Measurements from ENCODE around the gene FGF8. TPM values are rescaled to one million over a fixed set of nuclear protein-coding genes. Genes with fewer than 3 reads are reported as not detected.
A peak's percentile ranks its signal among the peaks of the same experiment; 100 is the strongest.

FGF8 gene
- total and polyA plus RNA-seq, 5 donors: not detected

DNA sequence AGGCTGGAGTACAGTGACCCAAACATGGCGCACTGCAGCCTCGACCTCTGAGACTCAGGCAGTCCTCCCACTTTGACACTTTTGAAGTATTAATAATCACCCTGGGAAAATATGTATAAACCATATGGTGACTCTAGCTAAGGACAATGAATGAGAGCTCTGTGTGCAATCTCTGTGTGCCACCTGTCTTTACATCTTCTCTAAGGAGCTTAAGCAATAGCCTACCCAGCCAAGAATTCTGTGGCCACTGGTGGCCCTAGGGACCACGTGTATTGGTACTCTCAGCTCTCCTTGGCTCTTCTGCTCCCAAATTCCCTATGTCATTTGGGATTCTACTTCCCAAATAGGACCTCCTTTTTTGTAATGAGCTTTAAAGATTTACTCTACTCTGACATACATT lies 23.7 kb downstream of the FGF8 start:
- 77% methylated on average over 3 of the region's 3 CpGs for WGBS
- Histone ChIP-seq H3K4me1 (ENCODE audit: control insufficient read depth, insufficient read depth, low read length) (no peaks in the 10 kb centered on the region), H3K27ac (ENCODE audit: low read length) (no peak overlapping the region), H3K27me3 (ENCODE audit: control insufficient read depth, insufficient read depth) (no peaks in the 10 kb centered on the region), H3K4me3 (ENCODE audit: low read length) (no peak overlapping the region), H3K9me3 (ENCODE audit: control insufficient read depth, low read length) (no peaks in the 10 kb centered on the region)
- intact Hi-C loops (cut with DNase I): no loop called here
- DNase-seq (no peak), ATAC-seq (no peak)

DNA sequence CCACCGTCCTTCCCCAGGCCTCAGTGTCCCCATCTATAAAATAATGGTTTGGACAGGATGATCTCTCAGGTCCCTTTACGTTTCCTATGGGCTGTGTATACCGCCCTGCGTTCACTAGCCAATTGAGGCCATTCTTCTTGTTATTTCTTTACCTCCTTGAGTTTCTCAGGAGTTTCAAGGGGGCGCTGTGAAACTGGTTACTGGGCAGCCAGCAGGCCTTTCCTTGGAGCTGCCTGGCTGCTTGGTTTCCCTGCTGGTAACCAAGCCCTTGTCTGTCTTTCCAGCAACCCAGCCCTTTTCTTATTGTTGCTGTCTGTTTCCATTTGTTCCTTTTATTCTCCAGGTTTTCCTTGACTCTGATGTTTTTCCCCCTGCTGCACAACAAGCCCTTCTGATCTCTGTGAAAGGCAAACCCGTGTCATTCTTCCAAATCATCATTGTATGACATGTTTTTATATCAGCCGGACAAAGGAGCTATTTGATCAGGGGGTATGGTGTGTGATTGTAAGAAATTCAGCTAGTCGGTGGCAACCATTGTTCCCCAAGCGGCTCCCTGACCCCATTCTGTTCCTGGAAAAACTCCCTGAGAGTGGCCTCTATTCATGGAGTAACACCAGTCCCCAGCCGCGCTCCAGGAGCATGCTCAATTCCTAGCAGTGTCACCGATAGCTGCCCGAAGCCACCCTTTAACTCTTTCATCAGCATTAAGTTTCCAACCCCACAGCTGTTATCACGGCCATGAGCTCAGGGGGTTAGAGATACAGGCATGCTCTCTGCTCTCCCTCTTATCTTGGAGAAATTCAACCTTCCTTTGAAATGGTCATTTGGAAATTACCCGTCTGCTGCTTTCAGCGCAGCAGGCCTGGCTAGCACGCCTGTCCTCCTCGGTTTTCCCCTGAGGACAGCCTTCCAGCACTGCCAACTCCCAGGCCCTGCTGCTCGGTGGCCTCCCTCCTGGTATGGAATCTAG lies 26.6 kb downstream of the FGF8 start:
- no peak for DNase-seq
- ATAC-seq: peak in 1 of 2 donors; percentile 14
- no peak overlapping the region for H3K4me3 ChIP-seq (ENCODE audit: low read length)
- no peaks in the 10 kb centered on the region for H3K27me3 ChIP-seq (ENCODE audit: control insufficient read depth, insufficient read depth)
- 56% methylated on average over 19 of the region's 19 CpGs for WGBS
- intact Hi-C loops (cut with DNase I): no loop called here
- no peaks in the 10 kb centered on the region for H3K4me1 ChIP-seq (ENCODE audit: control insufficient read depth, insufficient read depth, low read length)
- H3K27ac ChIP-seq (ENCODE audit: low read length): no peak overlapping the region
- no peaks in the 10 kb centered on the region for H3K9me3 ChIP-seq (ENCODE audit: control insufficient read depth, low read length)

DNA sequence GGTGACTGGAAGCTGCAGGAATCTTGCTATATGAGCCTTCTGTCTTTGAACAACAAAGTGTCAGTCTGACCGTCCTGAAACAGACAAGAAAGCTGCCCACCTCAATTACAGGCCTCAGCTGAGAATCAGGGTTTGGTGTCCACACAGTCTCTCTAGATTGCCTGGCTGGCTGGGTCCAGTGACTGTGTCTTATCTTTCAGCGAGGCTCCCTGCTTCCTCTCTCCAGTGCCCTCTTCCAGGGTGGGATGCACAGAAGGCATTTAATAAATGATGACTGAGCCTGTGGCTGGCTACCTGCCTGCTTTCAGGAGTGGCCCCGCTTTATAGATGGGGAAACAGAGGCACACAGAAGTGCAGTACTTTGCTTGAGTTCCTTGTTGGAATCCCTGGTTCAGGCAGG lies 27.4 kb downstream of the FGF8 start:
- 69% methylated on average over 3 of the region's 3 CpGs for WGBS
- no peaks in the 10 kb centered on the region for H3K4me1 ChIP-seq (ENCODE audit: control insufficient read depth, insufficient read depth, low read length)
- intact Hi-C loops (cut with DNase I): no loop called here

DNA sequence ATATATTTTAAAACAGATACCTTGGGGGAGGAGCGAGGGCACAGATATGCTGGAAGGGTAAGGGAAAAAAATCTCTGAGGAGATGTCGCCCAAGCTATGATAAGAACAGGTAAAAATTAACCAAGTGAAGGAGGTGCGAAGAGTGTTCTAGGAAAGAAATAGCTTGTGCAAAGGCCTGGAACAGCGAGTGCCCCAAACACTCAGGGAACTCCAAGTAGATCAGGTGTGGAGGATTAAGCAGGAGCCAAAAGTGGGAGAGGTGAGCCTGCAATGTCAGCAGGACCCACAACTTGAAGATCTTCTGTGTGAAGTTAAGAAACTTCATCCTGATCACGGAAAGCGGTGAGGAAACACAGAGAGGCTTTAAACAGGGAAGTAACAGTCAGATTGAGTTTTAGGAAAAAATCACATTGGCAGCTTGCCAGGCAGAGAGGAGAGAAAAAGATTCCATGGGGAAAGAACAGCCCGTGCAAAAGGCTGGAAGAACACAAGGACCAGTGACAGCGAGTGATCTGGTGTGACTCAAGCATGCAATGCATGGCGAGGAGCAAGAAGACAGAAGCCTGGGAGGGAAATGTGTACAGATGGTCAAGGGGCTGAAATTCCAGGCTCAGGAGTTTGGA lies 30.7 kb downstream of the FGF8 start:
- 62% methylated on average over 9 of the region's 9 CpGs for WGBS
- ATAC-seq (no peak), DNase-seq (no peak)
- Histone ChIP-seq H3K4me3 (ENCODE audit: low read length) (no peak overlapping the region), H3K9me3 (ENCODE audit: control insufficient read depth, low read length) (no peaks in the 10 kb centered on the region), H3K27ac (ENCODE audit: low read length) (no peak overlapping the region), H3K4me1 (ENCODE audit: control insufficient read depth, insufficient read depth, low read length) (no peaks in the 10 kb centered on the region), H3K27me3 (ENCODE audit: control insufficient read depth, insufficient read depth) (no peaks in the 10 kb centered on the region)
- intact Hi-C loops (cut with DNase I): no loop called here

More for the DNA sequence above, 27.4 kb downstream of the FGF8 start:
- no peak for DNase-seq
- no peaks in the 10 kb centered on the region for H3K27me3 ChIP-seq (ENCODE audit: control insufficient read depth, insufficient read depth)
- H3K9me3 ChIP-seq (ENCODE audit: control insufficient read depth, low read length): no peaks in the 10 kb centered on the region
- no peak overlapping the region for H3K4me3 ChIP-seq (ENCODE audit: low read length)
- ATAC-seq: no peak
- no peak overlapping the region for H3K27ac ChIP-seq (ENCODE audit: low read length)

DNA sequence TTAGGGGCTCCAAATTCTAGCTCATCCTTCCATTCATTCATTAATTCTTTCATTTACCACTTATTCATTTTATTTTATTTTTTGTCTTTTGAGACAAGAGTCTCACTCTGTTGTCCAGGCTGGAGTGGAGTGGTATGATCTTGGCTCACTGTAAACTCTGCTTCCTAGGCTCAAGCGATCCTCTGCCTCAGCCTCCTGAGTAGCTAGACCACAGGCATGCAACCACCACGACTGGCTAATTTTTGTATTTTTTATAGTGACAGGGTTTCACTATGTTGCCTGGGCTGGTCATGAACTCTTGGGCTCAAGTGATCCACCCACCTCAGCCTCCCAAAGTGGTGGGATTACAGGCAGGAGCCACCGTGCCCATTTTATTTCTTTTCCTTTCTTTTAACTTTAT lies 31.6 kb downstream of the FGF8 start:
- Histone ChIP-seq H3K27ac (ENCODE audit: low read length) (no peak overlapping the region), H3K27me3 (ENCODE audit: control insufficient read depth, insufficient read depth) (no peaks in the 10 kb centered on the region), H3K9me3 (ENCODE audit: control insufficient read depth, low read length) (no peaks in the 10 kb centered on the region), H3K4me1 (ENCODE audit: control insufficient read depth, insufficient read depth, low read length) (no peaks in the 10 kb centered on the region), H3K4me3 (ENCODE audit: low read length) (no peak overlapping the region)
- intact Hi-C loops (cut with DNase I): no loop called here
- ATAC-seq (no peak), DNase-seq (no peak)
- 78% methylated on average over 3 of the region's 3 CpGs for WGBS

DNA sequence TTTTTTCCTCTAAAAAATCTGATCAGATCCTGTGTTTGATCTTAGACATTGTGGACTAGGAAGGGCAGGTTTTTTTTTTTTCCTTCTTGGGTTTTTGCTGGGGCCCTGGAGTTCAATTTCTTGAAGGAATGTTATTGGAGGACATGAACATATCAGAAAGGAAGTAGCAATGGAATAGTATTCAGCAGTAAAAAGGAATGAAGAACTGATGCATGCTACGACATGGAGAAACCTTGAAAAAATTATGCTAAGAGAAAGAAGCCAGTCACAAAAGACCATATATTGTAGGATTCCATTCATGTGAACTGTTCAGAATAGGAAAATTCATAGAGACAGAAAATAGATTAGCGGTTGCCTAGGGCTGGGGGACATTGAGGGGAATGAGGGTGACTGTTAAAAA lies 34.0 kb downstream of the FGF8 start:
- Histone ChIP-seq H3K4me3 (ENCODE audit: low read length) (no peak overlapping the region), H3K4me1 (ENCODE audit: control insufficient read depth, insufficient read depth, low read length) (no peaks in the 10 kb centered on the region), H3K27ac (ENCODE audit: low read length) (no peak overlapping the region), H3K27me3 (ENCODE audit: control insufficient read depth, insufficient read depth) (no peaks in the 10 kb centered on the region), H3K9me3 (ENCODE audit: control insufficient read depth, low read length) (no peaks in the 10 kb centered on the region)
- ATAC-seq (no peak), DNase-seq (no peak)
- intact Hi-C loops (cut with DNase I): no loop called here
- WGBS: 47% methylated on average over 2 of the region's 2 CpGs

DNA sequence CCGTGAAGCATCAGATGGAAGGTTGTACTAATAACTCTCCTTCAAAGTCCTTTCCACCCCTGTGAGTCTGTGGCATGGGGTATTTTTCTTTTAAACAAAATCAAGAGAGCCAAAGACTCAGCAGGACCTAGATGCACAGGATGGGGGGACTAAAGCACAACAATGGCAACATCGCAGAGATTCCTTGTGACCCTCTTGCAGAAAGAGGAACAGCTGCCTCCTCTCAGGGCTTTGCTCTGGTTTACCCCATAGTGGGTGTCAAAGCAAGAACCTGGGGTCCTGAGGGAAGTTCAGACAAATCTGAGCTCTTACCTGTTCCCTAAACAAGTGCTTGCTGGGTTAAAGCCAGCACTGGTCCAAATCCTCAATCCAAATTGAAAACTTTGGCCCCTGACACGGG lies 39.2 kb downstream of the FGF8 start:
- intact Hi-C loops (cut with DNase I): no loop called here
- H3K9me3 ChIP-seq (ENCODE audit: control insufficient read depth, low read length): no peaks in the 10 kb centered on the region
- no peaks in the 10 kb centered on the region for H3K4me1 ChIP-seq (ENCODE audit: control insufficient read depth, insufficient read depth, low read length)
- 78% methylated on average over 3 of the region's 3 CpGs for WGBS
- ATAC-seq: no peak
- no peak for DNase-seq
- H3K27ac ChIP-seq (ENCODE audit: low read length): no peak overlapping the region
- no peak overlapping the region for H3K4me3 ChIP-seq (ENCODE audit: low read length)
- H3K27me3 ChIP-seq (ENCODE audit: control insufficient read depth, insufficient read depth): no peaks in the 10 kb centered on the region

DNA sequence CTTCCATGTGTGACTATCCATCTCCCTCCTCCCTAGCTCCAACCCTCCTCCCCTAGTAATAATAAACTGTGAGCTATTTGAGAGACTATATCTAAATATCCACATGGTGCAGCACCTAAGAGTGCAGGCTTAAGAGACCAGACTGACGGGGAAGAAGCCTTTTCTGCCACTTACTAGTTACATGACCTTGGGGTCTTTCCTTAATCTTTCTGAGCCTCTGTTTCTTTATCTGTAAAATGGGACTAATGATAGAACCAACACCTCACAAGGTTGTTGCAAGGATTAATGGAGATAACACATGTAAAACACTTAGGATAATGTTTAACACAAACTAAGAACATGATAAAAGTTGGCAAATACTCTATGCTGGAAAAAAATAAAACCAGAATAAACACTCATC lies 43.8 kb downstream of the FGF8 start:
- ATAC-seq (no peak), DNase-seq (no peak)
- WGBS: 54% methylated on average over 1 of the region's 1 CpG
- H3K9me3 ChIP-seq (ENCODE audit: control insufficient read depth, low read length): no peaks in the 10 kb centered on the region
- no peak overlapping the region for H3K4me3 ChIP-seq (ENCODE audit: low read length)
- H3K27ac ChIP-seq (ENCODE audit: low read length): no peak overlapping the region
- no peaks in the 10 kb centered on the region for H3K4me1 ChIP-seq (ENCODE audit: control insufficient read depth, insufficient read depth, low read length)
- intact Hi-C loops (cut with DNase I): no loop called here
- H3K27me3 ChIP-seq (ENCODE audit: control insufficient read depth, insufficient read depth): no peaks in the 10 kb centered on the region

DNA sequence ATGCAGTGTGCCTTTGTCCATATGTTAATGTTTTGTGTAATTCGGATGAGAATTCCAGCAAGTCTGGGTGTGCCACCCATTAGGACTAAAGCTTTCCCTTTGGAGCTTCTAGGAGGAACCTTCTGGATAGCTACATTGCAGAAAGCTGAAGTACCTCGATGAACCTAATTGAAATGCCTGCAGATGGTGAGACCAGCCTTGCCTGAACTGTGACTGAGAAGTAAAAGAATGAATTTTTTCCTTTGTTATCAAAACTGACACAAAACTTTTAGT lies 49.9 kb downstream of the FGF8 start:
- DNase-seq (no peak), ATAC-seq (no peak)
- no peak overlapping the region for H3K27ac ChIP-seq (ENCODE audit: low read length)
- no peaks in the 10 kb centered on the region for H3K4me1 ChIP-seq (ENCODE audit: control insufficient read depth, insufficient read depth, low read length)
- no peak overlapping the region for H3K4me3 ChIP-seq (ENCODE audit: low read length)
- no peaks in the 10 kb centered on the region for H3K27me3 ChIP-seq (ENCODE audit: control insufficient read depth, insufficient read depth)
- 89% methylated on average over 2 of the region's 2 CpGs for WGBS
- intact Hi-C loops (cut with DNase I): no loop called here
- no peaks in the 10 kb centered on the region for H3K9me3 ChIP-seq (ENCODE audit: control insufficient read depth, low read length)

DNA sequence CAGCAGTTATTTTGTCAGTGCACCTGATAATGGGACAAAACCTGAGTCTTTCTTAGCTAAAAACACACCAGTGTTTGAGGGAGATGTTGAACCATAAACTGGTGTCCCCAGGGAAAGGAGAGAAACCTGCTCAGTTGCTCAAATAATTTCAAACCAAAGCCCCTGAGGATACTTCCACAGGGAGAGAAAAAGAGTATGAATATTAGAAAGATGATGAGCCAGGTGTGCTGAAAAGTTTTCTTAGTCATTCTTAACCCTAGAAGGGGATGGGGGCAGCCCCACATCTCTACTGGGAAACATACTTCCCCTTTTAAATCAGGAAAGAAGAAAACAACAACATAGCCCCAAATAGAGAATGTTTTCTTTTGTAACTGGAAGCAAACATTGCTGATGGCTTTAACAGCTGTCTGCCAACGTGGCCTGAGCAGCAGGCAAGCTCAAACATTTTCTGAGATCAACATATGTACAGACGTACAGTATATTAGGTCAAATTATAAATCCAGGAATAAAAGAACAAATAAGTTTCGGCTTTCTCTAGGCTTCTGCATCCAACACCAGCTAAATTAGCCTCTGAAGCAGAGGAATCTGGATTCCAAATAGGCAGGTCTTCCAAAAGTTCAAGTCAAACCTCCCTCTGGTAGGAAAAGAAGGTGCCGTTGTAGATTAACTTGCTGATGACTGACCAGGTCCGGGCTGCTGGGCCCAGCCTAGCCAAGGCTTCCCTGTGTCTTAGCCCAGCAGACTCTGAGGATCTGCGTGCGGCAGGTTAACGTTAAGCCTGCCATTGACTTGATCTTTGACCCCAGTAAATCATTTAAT lies 50.4 kb downstream of the FGF8 start:
- 71% methylated on average over 8 of the region's 8 CpGs for WGBS
- intact Hi-C loops (cut with DNase I): no loop called here
- Histone ChIP-seq H3K27ac (ENCODE audit: low read length) (no peak overlapping the region), H3K9me3 (ENCODE audit: control insufficient read depth, low read length) (no peaks in the 10 kb centered on the region), H3K4me3 (ENCODE audit: low read length) (no peak overlapping the region), H3K4me1 (ENCODE audit: control insufficient read depth, insufficient read depth, low read length) (no peaks in the 10 kb centered on the region), H3K27me3 (ENCODE audit: control insufficient read depth, insufficient read depth) (no peaks in the 10 kb centered on the region)
- ATAC-seq (no peak), DNase-seq (no peak)

DNA sequence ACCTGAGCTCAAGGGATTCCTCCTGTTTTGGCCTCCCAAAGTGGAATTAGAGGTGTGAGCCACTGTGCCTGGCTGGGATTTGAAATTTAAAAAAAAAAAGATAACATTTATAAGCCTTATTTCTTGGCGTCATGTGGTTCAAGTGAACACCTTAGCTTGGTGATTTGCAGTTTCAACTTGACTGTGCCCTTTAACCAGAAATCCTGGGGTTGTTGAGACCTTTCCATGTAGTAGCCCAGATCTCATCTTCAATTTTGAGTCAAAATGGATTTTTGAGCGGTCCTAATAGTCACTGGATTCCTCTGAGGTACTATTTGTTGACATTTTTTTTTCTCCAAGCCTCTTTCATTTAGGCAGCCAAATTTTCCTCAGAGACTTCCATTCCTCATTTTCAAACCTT lies 51.5 kb downstream of the FGF8 start:
- DNase-seq (no peak), ATAC-seq (no peak)
- WGBS: 85% methylated on average over 2 of the region's 2 CpGs
- Histone ChIP-seq H3K9me3 (ENCODE audit: control insufficient read depth, low read length) (no peaks in the 10 kb centered on the region), H3K27ac (ENCODE audit: low read length) (no peak overlapping the region), H3K4me3 (ENCODE audit: low read length) (no peak overlapping the region), H3K27me3 (ENCODE audit: control insufficient read depth, insufficient read depth) (no peaks in the 10 kb centered on the region), H3K4me1 (ENCODE audit: control insufficient read depth, insufficient read depth, low read length) (no peaks in the 10 kb centered on the region)
- intact Hi-C loops (cut with DNase I): no loop called here

Data from right cardiac atrium (tissue), 5 donors.